Psoas muscle (tissue), 8 donors: ENCODE measurements around the gene OR10H5. TPM values are rescaled to one million over a fixed set of nuclear protein-coding genes. Genes with fewer than 3 reads are reported as not detected.
"Not testable (repeated sequence)": the region's sequence is repeated elsewhere in the genome, so short reads cannot be mapped to it uniquely, and the experiment has no call there.

Experiments used
- ATAC-seq, 4 donors: fragments of 200-7000 bp; cut with Tn5 transposase; one replicate each; pipeline ENCODE4 v1.9.1; 2020; ENCODE audit warnings: moderate library complexity in 3 of 4, mild to moderate bottlenecking in 2 of 4
- DNase-seq, 2 donors: peaks; one replicate each; pipeline ENCODE4 v3.0.0-alpha.2; 2020
- H3K27ac ChIP-seq: fragments of 200-600 bp; one replicate; pipeline ENCODE4 v1.8.0; 2022
- H3K27me3 ChIP-seq, 3 donors: fragments of 200-600 bp in 1 of 3; one replicate each; pipeline versions ENCODE4 v1.6.1 to v1.8.0; 2013 to 2022; ENCODE audit warnings: low read length in 2 of 3, mild to moderate bottlenecking in 2 of 3, moderate library complexity in 1 of 3; ENCODE audit not compliant: insufficient read depth in 3 of 3
- H3K36me3 ChIP-seq, 2 donors: fragments of 200-600 bp in 1 of 2; one replicate each; pipeline versions ENCODE4 v1.6.1 to v1.8.0; 2013 to 2022; ENCODE audit warnings: low read depth in 1 of 2, mild to moderate bottlenecking in 1 of 2, moderate library complexity in 1 of 2; ENCODE audit not compliant: insufficient read depth in 1 of 2
- H3K4me1 ChIP-seq: fragments of 200-600 bp; one replicate; pipeline ENCODE4 v1.8.0; 2022
- H3K4me3 ChIP-seq: fragments of 200-600 bp; one replicate; pipeline ENCODE4 v1.8.0; 2022; ENCODE audit warnings: mild to moderate bottlenecking
- H3K9me3 ChIP-seq: fragments of 200-600 bp; one replicate; pipeline ENCODE4 v1.8.0; 2022
- WGBS, 3 donors: extraction: QIAGEN DNeasy Blood & Tissue Kit; methylation state at CpG; one replicate each; pipeline versions ENCODE4 v1.1.6 to v1.1.7; 2013; 5-methylcytosine and 5-hydroxymethylcytosine counted together
- intact Hi-C, 2 donors: fragments of 100-400 bp; cut with DNase I; formaldehyde crosslinking; loops; one replicate each; pipeline versions ENCODE4 v1.11.0 to v1.14.2; 2022
- polyA plus RNA-seq, 3 donors: library from polyadenylated mRNA; stranded (reverse); fragments of 200-250 nt; gene quantifications; one replicate each; pipeline ENCODE4 v1.2.3, GENCODE V29; 2013
- total RNA-seq, 4 donors: library from RNA; stranded (reverse); fragmentation: NEBNext Ultra II Directional in 2 of 4; extraction: Animal tissue kit (Norgen Biotek cat#: 25700) in 2 of 4; gene quantifications; one replicate each; pipeline versions ENCODE4 v1.2.1 to v1.2.4, GENCODE V29; 2021 to 2023
- TF ChIP-seq, protein P1 (sequence below): fragments of 200-600 bp; IDR thresholded peaks from one replicate; pipeline ENCODE4 v1.8.0; 2022; ENCODE audit warnings: antibody characterized with exemption
- donor health status: healthy with polysubstance abuse.
- donor health status: DM: no; HTN: no; CAD: no; lungs with moderate emphysema.
- donor health status: Bipolar disorder and iron deficiency.
- donor health status: healthy.
- donor health status: DM: yes; HTN: yes; CAD: no.
- donor health status: DM: no; HTN: no; CAD: no.
- donor health status: DM: no; HTN: no; CAD: no.
- donor health status: DM: yes; HTN: yes; CAD: no.

Gene OR10H5
- total and polyA plus RNA-seq, 7 donors: not detected

DNA sequence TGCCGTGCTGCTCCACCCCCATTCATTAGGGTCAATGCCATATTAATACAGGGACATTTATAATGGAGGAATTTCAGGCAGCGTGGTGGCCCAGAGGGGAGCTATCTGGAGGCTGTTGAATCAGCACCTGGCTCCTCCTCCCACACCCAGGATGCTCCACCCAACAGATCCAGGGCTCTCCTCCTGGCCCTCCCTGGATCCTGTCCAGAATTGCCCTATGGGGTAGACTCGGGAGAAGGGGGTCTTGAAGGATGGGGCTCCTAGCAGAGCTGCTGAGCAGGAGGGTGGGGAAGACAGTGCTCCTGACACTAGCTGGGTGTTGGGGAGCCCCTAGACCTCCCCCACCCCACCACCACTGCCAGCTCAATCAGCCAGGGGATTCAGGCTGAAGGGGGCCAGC, 5.2 kb upstream of the OR10H5 start:
- ATAC-seq: no peak
- no peak overlapping the region for H3K4me3 ChIP-seq
- H3K36me3 ChIP-seq: no peaks in the 10 kb centered on the region
- intact Hi-C loops: no loop called here
- no peaks in the 10 kb centered on the region for H3K27me3 ChIP-seq
- H3K27ac ChIP-seq: no peak overlapping the region
- DNase-seq: no peak
- H3K9me3 ChIP-seq: no peaks in the 10 kb centered on the region
- H3K4me1 ChIP-seq: no peaks in the 10 kb centered on the region
- TF ChIP-seq, protein P1, sequence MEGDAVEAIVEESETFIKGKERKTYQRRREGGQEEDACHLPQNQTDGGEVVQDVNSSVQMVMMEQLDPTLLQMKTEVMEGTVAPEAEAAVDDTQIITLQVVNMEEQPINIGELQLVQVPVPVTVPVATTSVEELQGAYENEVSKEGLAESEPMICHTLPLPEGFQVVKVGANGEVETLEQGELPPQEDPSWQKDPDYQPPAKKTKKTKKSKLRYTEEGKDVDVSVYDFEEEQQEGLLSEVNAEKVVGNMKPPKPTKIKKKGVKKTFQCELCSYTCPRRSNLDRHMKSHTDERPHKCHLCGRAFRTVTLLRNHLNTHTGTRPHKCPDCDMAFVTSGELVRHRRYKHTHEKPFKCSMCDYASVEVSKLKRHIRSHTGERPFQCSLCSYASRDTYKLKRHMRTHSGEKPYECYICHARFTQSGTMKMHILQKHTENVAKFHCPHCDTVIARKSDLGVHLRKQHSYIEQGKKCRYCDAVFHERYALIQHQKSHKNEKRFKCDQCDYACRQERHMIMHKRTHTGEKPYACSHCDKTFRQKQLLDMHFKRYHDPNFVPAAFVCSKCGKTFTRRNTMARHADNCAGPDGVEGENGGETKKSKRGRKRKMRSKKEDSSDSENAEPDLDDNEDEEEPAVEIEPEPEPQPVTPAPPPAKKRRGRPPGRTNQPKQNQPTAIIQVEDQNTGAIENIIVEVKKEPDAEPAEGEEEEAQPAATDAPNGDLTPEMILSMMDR: no peak
- 56 to 67% (median 59%) methylated on average over 3 of the region's 3 CpGs for WGBS, 3 donors

DNA sequence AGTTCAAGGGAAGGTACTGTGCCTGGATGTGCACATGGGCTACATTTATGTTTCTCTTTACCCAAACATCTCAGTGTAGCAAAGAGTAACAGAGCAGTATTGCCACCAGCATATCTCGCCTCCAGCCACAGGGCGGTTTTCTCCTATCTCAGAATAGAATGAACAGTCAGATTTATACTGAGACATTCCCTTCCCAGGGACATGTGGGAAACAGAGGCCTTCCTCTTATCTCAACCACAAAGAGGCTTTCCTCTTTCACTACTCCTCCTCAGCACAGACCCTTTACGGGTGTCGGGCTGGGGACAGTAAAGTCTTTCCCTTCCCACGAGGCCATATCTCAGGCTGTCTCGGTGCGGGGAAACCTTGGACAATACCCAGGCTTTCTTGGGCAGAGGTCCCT, 4.6 kb upstream of the OR10H5 start:
- H3K27ac ChIP-seq, H3K4me1 ChIP-seq, H3K4me3 ChIP-seq, ATAC-seq, DNase-seq, H3K36me3 ChIP-seq, H3K27me3 ChIP-seq, intact Hi-C loops, H3K9me3 ChIP-seq: not testable (repeated sequence)
- 61 to 71% (median 63%) methylated on average over 7 of the region's 7 CpGs for WGBS, 3 donors

DNA sequence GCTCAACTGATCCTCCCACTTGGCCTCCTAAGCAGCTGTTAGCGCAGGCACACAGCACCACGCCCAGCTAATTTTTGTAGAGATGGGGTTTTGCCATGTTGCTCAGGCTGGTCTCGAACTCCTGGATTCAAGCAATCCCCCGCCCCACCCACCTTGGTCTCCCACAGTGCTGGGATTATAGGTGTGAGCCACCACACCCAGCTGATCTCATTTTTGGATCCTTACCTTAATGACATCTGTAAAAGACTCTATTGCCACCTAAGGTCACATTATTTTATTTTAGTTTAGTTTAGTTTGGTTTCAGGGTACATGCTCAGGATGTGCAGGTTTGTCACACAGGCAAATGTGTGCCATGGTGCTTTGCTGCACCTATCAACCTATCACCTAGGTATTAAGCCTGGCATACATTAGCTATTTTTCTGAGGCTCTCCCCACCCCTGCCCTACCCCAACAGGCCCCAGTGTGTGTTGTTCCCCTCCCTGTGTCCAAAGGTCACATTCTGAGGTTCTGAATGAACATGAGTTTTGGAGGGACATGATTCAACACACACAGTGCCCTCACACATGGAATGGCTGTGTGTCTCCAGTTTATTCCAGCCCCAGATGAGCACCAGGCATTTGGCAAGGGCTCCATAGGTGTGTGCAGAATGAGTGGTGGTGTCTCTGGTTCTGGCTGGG, 1.3 kb downstream of the OR10H5 start:
- no peak overlapping the region for H3K27ac ChIP-seq
- H3K4me1 ChIP-seq: no peaks in the 10 kb centered on the region
- H3K36me3 ChIP-seq: no peaks in the 10 kb centered on the region
- 58 to 64% (median 61%) methylated on average over 4 of the region's 4 CpGs for WGBS, 3 donors
- no peak for DNase-seq
- no peaks in the 10 kb centered on the region for H3K9me3 ChIP-seq
- no peak for ATAC-seq
- intact Hi-C loops: no loop called here
- no peak overlapping the region for H3K4me3 ChIP-seq
- peaks cover 0 to 2% (median 0%) of the 10 kb centered on the region in 3 donors for H3K27me3 ChIP-seq
- TF ChIP-seq, protein P1: no peak

DNA sequence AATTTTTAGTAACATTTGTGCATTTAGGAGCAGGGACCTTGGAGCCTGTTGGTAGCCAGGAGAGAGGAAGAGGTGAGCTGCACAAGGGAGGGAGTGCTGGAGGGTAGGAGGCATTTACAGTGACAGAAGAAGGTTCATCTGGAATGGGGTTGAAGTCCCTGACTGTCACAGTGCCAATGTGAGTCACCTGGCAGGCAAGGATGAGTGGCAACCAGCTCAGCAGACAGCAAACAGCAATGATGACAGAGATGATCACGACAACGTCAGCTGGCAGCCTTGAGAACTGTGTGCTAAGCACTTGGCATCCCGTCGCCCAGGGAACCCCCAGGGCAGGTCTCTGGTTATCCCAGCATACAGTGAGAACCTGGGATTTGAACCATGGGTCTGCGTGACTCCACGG, 2.6 kb downstream of the OR10H5 start:
- Histone ChIP-seq H3K27ac (no peak overlapping the region), H3K9me3 (no peaks in the 10 kb centered on the region), H3K4me3 (no peak overlapping the region), H3K27me3 (peaks cover 0 to 2% (median 0%) of the 10 kb centered on the region in 3 donors), H3K36me3 (no peaks in the 10 kb centered on the region), H3K4me1 (no peaks in the 10 kb centered on the region)
- intact Hi-C loops: no loop called here
- DNase-seq (no peak), ATAC-seq (no peak)
- TF ChIP-seq, protein P1: no peak
- WGBS, 3 donors: 43 to 49% (median 45%) methylated on average over 6 of the region's 6 CpGs

DNA sequence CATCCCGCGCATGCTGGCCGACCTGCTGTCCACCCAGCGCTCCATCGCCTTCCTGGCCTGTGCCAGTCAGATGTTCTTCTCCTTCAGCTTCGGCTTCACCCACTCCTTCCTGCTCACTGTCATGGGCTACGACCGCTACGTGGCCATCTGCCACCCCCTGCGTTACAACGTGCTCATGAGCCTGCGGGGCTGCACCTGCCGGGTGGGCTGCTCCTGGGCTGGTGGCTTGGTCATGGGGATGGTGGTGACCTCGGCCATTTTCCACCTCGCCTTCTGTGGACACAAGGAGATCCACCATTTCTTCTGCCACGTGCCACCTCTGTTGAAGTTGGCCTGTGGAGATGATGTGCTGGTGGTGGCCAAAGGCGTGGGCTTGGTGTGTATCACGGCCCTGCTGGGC, 6.8 kb downstream of the OR10H5 start:
- H3K4me3 ChIP-seq: not testable (repeated sequence)

DNA sequence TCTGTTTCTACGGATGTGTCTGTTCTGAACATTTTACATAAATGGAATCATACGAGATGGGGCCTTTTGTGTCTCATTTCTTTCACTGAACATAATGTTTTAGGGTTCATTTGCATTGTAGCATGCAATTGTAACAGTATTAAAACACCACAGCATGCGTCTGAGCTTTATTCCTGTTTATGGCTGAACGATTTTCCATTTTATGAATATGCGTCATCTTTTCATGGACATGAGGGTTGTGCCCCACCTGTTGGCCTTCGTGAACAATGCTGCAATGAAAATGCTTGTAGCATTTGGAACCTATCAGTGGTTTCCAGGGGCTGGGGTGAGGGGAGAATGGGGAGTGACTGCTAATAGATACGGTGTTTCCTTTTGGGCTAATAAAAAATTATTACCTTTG, 22.9 kb downstream of the OR10H5 start:
- intact Hi-C loops: no loop called here

More for the DNA sequence above, 6.8 kb downstream of the OR10H5 start:
- H3K36me3 ChIP-seq, H3K9me3 ChIP-seq, H3K27ac ChIP-seq, H3K27me3 ChIP-seq, intact Hi-C loops, DNase-seq, ATAC-seq, H3K4me1 ChIP-seq: not testable (repeated sequence)
- 82 to 93% (median 91%) methylated on average over 18 of the region's 18 CpGs for WGBS, 3 donors

More for the DNA sequence above, 22.9 kb downstream of the OR10H5 start:
- 27 to 43% (median 30%) methylated on average over 7 of the region's 7 CpGs for WGBS, 3 donors
- Histone ChIP-seq H3K9me3 (no peaks in the 10 kb centered on the region), H3K27me3 (peaks cover 0 to 3% (median 0%) of the 10 kb centered on the region in 3 donors), H3K4me1 (no peaks in the 10 kb centered on the region), H3K4me3 (no peak overlapping the region), H3K36me3 (no peaks in the 10 kb centered on the region), H3K27ac (no peak overlapping the region)
- ATAC-seq (no peak), DNase-seq (no peak)
- TF ChIP-seq, protein P1: no peak
